GM19452 (cell line): Measurements from ENCODE around the gene PKNOX2.

ENCODE experiments used
- ATAC-seq: cut with Tn5 transposase; IDR thresholded peaks from one replicate; pipeline ENCODE4 v1.9.1; 2021; ENCODE audit not compliant: unreplicated experiment

The PKNOX2 gene

DNA sequence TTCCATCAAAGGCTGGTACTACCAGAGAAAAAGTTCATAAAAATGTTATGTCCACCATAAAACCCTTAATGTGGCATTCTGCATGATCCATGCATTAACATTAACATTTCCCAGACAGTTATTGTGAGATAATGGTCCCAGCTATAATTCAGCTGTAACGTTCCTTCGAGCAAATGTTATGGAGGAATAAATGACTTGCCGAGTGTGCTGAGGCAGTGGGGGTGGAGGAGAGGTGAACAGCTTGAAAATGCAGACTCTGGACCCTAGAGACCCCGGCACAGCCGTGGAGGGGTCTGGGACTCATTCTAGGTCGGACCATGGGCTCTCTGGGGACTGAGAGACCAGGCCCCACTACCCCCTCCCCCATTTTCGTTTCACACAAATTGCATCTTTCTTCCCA is 141.9 kb downstream of the PKNOX2 start:
- no peak for ATAC-seq

DNA sequence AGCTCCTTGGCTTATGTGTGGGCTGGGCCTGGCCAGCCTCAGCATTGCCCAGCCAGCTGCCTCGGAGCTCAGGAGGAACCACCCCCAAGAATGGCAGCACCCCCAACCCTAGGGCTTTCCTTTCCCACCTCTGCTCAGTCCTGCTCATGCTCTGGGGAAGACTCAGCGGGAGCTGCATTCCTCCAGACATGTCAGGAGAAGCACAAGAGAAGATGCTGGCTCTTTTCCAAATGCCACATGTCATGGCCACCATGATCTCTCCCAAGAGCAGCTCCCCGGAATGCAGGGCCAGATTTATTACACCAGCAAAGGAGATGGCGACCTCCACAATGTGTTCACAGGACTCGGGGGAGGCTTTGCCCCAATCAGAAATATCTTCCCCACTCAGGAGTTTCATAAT is 143.7 kb downstream of the PKNOX2 start:
- ATAC-seq, result no peak

- no peak for ATAC-seq
These were observed 147.8 kb downstream of the PKNOX2 start for GRCh38 chr11:125312391-125312790.

DNA sequence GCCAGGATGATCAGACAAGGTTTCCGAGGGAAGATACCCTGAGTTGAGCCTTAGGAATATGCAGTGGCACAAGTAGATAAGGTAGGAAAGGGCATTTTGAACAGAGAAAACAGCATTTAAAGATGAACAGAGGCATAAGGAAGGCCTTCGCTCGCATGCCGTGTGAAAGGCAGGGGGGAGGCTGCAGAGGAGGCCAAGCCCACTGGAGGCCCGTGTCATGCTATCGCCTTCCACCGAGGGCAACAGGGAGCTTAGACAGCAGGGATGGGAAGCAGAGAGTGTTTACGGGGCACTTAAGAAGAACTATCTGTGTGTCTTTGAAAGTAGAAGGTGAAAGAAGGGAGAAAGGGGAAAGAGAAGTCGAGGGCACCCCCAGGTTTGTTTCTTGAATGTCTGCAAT is 148.3 kb downstream of the PKNOX2 start:
- no peak for ATAC-seq

GRCh38 chr11:125313271-125314219 is 149.0 kb downstream of the PKNOX2 start:
- ATAC-seq, result no peak

GRCh38 chr11:125314276-125315078 is 149.9 kb downstream of the PKNOX2 start:
- ATAC-seq, result no peak

- ATAC-seq, result no peak
These were observed 150.7 kb downstream of the PKNOX2 start for GRCh38 chr11:125315079-125315740.

GRCh38 chr11:125317416-125317815 is 152.9 kb downstream of the PKNOX2 start:
- no peak for ATAC-seq

DNA sequence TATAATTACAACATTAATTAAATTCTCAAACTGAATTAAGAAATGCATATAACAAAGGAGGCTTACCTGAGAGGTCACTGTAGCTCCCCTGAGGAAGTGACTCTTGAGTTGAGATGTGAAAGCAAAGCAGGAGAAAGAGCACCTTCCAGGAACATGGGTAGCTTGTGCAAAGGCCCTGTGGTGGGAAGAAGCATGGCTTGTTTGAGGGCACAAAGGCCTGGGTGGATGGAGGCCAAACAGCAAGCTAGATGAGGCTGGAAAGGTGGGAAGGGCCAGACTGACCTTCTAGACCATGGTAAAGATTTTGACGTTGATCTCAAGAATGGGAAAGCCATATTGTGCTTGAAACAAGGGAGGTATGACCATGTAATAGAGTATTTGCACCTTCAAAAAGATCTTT is 155.1 kb downstream of the PKNOX2 start:
- no peak for ATAC-seq

DNA sequence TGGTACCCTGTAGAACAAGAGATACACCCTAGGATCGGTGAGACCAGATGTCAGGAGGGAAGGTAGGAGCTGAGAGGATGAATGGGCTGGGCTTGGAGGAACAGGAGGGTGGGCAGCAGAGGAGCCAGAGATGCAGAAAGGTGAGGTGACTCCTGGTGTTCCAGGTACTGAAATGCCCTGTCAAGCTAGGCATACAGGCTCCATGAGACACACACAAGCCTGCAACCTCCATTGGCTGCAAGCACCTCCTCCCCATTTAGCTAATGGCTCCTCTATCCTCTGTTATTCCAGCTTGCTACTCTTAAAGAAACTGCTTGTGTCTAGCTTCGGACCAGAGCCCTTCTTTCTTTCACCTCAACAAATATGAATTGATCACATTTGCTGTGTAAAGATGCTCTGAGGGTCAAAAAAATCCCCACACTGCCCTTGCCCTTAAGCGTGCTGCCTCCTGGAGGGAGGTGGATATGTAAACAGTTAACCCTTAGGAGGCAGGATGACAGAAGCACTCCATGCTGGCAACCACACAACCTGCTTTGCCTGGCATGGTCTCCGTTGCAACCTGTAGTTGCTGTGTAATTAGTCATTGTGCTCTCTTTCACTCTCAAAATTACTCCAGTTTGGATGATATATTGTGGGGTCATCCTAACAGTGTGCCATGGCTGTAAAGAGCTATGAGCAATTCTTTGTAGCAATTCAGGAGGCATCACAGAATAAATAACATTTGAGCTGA is 156.0 kb downstream of the PKNOX2 start:
- no peak for ATAC-seq

DNA sequence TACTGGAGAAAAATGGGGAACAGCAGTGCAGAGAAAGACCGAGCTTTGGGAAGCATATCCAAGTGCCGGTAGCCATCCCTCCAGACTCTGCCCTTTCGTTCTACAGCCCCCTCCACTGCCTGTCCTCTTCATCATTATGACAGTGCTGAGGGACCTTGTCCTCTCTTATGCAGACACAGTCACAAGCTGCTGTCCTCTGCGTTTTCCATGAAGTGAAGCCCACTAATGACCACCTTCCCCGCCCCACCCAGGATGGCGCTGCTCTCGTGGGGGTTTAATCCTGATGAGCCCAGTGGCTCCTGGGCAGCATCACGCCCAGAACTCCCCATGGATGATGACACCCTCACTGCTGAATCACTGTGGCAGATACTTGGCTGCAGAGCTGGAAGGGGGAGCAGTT is 157.7 kb downstream of the PKNOX2 start:
- ATAC-seq, result no peak

DNA sequence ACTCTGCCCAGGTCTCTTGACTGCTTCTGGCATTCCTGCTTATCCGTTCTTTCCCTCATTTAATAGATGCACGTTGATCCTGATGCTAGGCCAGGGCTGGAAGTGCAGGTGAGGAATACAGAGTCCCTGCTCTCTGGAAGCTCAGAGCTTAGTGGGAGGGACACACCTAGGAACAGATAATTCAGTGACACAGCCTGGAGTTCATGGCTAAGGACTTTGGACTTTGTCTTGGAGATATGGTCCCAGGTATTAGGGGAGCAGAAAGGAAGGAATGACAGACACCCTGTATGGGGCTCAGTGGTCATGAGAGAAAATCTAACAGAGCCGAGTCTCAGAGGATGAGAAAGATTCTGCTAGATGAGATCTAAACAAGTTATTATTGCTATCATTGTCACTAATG is 160.6 kb downstream of the PKNOX2 start:
- no peak for ATAC-seq

- no peak for ATAC-seq
These were observed 161.6 kb downstream of the PKNOX2 start for GRCh38 chr11:125326126-125326525.

GRCh38 chr11:125327518-125328224 is 163.1 kb downstream of the PKNOX2 start:
- no peak for ATAC-seq

DNA sequence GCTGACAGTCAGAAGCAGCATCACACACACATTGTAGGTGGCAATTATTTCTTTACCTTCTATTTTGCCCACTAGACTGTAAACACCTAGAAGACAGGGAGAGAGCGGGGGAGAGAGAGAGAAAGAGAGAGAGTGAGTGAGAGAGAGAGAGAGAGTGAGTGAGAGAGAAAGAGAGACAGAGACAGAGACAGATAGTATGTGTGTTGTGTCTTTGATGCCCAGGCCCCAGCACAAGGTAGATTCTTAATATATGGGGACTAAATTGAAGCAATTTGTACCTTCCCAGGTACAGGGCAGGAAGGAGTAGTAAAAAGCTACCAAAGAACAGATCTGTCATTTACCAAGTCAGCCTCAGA is 163.7 kb downstream of the PKNOX2 start:
- no peak for ATAC-seq

GRCh38 chr11:125329786-125330185 is 165.2 kb downstream of the PKNOX2 start:
- no peak for ATAC-seq

DNA sequence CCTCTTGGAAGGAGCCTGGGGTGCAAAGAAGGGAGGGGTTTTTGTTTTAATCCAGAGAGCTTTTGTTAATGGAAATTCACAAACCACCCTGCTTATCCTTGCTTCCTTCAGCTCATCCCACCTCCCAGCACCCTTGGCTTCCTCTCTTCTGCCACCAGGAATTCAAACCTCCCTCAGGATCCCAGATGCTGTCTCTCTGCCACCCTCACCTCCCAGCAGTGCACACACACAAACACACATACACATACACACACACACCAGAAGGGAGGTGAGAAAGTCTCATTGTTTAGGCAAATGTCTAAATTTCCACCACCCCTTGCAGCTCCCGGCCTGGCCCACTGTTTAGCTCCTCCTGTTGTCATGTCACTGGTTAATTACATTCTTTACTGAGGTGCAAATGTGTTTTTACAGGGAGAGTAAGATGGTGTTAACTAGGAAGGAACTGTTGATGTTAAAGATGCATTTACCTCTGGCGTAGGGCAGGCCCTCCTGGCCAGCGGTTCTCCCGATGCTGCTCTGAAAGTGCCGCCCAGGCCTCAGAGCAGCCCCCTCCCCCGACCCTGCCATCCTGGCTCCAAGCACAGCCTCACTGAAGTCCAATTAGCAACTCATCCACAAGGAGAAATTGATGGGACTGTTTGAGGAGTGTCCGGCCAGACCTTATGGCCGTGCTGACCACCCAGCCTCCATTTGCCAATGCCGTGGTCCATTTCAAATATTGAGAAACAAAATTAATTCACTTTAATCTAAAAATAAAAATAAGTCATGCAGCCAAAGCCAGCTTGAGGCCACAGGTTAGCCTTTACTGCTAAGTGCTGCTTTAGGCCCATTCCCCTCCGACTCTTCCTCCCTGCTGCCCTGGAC is 166.1 kb downstream of the PKNOX2 start:
- ATAC-seq, result no peak

DNA sequence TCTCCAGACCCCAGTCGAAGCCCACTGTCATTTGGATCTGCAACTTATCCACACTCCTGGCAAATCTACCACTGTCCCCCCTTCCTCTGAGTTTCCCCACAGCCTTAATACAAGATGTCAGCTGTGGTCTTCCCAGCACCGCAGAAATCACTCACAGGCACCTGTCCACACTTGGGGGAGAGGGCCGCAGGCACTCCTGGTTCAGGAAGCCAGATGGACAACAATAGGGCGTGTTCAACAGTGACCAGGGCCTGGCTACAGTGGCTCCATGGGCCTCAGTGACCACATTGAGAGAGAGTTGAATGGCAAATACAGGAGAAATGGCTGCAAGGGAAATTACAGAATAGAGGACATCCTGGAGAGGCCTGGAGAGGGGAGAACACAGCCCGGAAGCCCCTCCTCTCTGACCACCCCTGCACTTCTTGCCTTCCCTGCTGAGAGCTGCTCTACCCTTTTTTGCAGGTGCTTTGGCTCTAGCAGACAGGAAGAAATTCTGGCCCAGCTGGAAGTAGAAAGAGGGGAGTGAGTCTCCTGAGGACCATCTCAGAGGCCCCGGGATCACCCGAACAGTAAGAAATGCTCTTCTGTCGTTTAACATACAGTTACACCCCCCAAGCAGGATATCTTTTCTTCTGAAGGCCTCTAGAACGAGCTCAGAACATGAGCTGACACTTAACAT is 166.9 kb downstream of the PKNOX2 start:
- no peak for ATAC-seq

GRCh38 chr11:125332821-125333220 is 168.3 kb downstream of the PKNOX2 start:
- no peak for ATAC-seq
